Dedifferentiated amniotic fluid mesenchymal stem cell (primary cell): ENCODE data around the gene TUBA4A.
"Not testable (repeated sequence)": the region's sequence is repeated elsewhere in the genome, so short reads cannot be mapped to it uniquely, and the experiment has no call there.

Experiments used
- DNase-seq: peaks from one replicate; pipeline ENCODE4 v3.0.0-alpha.2; 2016; ENCODE audit errors: extremely low spot score

Gene TUBA4A

DNA sequence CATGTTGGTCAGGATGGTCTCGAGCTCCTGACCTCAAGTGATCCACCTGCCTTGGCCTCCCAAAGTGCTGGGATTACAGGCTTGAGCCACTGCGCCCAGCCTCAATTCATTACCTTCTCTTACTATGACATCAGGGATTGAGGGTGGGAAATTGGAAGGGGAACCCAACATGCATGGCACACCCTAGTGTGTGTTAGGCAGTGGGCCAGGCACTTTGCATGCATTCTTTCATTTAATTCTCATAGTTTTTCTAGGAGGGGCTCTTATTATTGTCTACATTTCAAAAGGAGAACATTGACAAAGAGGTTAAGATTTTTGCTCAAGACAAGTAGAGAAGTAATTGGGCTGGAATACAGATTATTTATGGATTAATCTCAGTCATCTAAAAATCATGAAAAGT, 14.6 kb upstream of the TUBA4A start:
- no peak for DNase-seq

DNA sequence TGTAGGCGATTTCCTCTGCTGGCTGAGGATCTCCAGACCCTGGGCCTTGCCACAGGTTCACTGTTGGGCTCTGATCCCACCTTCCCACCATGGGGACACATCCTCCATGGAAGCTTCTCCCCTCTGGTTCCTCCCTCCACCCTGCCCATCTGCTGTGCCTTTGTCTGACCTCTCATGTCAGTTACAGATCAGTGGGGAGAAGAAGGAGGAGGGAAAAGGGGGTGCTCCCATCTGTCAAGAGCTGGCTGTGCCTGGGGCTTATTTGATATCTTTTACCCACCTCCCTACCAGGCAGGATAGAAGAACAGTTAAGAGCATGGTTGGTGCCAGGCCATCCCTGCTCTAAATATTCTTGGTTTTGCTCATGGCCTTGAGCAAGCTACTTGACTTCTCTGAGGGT, 13.2 kb upstream of the TUBA4A start:
- no peak for DNase-seq

DNA sequence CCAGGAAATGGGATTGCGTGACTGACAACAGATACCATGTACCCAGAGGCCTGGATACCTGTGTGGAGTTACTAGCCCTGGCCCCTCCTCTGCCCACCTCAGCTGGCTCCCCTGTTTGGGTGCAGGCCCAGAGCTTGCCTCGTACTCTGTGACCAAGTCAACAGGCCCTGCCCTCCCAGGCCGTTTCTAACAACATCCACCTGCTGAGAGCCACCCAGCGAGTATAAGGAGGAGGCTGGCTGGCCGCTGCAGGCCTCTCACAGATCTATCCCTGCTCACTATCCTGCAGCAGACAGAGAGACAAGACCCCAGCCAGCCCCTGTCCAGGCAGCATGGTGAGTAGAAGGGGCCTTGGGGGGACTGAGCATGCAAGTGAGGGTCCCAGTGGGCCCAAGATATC, 12.5 kb upstream of the TUBA4A start:
- DNase-seq: no peak

DNA sequence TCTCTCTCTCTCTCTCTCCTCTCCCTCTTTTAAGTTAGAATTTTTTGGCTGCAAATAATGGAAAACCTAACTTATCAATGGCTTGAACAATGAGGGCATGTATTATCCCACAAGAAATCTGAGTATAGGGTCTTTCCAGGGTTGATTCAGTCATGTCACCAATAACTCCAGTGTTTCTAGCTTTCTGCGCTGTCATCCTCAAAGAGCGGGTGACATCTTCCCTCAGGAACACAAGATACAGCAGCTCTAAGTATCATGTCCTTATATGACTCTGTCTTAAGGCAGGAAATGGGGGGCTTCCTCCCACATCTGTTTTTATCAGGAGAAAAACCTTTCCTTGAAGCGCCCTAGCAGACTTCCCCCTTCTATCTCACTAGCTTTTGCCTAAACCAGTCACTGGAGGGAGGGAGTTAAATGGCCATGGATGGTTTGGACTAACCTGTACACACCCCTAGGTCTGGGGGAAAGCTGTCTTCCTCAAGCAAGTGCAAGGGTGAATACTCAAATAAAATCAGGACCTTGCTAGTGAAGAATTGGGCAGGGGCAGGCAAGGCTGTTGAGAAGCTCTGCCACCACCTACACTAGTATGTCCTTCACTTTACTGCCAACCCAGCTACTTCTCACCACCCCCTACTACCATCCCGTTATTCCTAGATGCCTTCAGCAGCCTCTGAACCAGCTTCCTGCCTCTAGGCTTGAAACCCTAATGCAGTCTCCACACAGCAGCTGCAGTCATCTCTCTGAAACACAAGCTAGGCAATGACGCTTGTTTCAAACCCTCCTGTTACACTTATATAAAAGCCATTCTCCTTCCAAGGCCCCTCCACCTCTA, 7.5 kb upstream of the TUBA4A start:
- no peak for DNase-seq

DNA sequence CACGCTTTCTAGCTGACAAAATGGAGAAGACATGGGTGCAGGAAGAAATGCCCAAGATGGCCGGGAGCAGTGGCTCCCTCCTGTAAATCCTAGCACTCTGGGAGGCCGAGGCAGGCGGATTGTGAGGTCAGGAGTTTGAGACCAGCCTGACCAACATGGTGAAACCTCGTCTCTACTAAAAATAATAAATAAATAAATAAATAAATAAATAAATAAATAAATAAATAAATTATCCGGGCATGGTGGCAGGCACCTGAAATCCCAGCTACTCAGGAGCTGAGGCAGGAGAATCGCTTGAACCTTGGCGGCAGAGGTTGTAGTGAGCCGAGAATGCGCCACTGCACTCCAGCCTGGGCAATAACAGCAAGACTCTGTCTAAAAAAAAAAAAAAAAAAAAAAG, 5.2 kb upstream of the TUBA4A start:
- not testable (repeated sequence) for DNase-seq

DNA sequence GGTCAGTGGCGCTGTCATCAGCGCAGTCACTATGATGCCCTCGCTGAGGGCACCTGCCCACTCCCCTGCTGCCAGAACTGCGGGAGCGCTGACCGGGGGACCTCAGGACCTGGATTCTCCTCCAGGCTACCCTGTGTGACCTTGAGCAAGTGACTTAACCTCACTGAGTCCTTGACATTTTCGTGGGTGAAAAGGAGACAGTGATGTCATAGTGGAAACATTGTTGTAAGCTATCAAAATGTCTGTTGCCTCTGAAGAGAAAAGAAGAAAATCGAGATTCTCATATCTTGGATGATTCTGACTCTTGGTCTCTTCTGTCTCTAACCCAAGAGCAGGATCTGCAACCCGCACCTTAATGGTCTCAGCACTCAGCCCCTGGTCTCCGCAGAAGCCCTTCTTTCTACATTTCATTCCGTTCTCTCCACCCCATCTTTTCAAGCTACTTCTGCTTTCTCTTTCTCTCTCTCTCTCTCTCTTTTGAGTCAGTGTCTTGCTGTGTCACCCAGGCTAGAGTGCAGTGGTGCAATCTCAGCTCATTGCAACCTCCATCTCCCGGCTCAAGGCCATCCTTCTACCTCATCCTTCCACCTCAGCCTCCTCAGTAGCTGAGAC, 978 bp upstream of the TUBA4A start:
- no peak for DNase-seq

DNA sequence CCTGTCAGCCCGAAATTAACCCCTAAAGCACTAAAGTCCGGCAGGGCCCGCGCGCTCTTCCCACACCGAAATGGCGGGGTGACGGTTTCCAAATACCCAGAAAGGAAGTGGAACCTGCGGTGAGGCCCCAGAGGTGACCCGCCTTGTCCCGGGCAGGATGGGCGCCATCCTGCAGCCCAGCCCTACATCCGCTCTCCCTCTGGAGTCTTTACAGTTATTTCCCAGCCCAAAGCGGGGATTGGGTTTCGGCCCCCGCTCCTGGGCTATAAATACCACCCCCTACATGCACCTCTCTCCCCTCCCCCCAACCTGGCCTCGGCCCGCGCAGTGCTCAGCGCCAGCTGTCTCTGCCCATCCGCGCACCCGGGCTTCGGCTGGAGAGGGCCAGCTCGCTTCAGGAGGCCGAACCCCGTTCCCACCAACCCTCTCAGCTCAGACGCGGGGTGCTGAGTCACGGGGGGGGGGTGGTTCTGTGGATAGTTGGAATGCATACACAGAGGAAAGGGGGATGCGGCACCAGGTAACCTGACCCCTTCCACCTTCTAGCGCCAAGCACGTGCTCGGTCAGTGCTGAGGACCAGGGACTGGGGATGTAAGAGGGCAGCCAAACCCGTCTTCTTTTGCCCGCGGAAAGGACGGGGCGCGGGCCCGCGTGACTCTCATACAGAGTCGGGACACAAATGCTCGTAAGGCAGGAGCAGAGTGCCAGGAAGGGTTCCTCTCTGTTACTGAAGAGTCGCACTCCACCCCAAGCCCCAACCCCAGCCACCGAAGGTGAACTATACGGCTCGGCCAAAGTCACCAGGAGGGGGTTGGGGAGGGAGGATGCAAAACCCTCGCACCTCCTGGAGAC, 592 bp downstream of the TUBA4A start, which contains the start of gene TUBA4B:
TSS of gene TUBA4B (plus strand) at position 344 of the 853 bp plus-strand sequence. CDS start at position 509, 165 bp downstream.
- DNase-seq: no peak

DNA sequence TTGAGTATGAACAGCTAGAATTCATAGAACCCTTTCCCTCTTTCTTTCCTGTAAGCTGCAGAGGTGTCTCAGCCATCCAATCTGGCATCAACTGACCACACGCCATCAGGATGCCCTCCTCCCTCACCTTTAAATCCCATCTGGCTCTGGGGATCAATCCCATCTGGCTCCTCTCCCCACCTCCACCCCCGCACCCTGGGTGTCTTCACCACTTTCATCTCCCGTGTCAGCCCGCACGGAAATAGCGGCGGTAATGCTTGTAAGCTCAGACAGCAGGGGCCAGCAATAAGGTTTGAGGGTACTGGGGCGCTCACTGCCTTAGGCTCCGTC, 1.2 kb downstream of the TUBA4A start:
- DNase-seq: no peak

DNA sequence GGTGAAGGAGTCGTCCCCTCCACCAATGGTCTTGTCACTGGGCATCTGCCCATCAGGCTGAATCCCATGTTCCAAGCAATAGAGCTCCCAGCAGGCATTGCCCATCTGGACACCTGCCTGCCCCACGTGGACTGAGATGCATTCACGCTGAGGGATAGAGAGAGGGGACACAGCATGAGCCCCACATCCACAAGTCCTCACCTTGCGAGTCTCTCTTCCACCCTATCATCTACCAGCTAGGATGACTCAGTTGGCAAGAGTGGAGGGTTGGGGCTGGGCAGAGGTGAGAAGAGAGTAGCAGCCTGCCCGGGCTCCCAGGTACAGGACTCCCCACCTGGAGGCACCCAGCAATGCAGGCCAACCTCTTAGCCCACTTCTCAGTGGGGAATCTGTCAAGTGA, 1.6 kb downstream of the TUBA4A start:
- DNase-seq: no peak

DNA sequence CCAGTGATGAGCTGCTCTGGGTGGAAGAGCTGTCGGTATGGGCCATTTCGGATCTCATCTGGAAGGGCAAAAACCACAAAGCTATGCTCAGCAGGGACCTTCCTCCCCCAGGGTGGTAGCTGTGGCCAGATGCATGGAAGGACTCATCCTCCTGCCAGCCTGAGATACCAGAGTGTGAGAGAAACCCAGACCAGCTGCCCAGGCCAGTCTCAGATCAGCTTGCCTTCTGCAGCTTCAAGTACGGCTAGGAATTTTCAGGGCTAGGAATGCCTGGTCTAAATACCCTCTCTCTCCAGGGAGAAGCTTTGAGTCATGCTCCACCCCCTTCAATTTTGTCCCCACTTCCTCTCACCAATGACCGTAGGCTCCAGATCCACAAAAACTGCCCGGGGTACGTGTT, 2.1 kb downstream of the TUBA4A start:
- DNase-seq: no peak

DNA sequence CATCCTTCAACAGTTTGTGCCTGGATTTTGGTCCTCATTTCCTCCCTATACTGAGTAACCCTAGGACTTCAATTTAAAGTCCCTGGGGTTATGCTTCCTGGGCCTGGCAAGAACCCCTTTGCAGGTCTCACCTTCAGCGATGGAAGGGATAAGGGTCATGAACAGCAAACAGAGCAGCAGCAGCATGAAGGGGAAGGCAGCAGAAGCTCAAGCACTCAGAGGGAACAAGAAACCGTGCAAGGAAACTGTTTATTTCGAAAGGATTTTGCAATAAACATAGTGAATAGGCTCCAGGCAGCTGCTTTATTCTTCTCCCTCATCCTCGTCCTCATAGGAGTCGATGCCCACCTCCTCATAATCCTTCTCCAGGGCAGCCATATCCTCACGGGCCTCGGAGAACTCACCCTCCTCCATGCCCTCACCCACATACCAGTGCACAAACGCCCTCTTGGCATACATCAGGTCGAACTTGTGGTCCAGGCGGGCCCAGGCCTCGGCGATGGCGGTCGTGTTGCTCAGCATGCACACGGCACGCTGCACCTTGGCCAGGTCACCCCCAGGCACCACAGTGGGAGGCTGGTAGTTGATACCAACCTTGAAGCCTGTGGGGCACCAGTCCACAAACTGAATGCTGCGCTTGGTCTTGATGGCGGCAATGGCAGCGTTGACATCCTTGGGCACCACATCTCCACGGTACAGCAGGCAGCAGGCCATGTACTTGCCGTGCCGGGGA, 3.5 kb downstream of the TUBA4A start:
- DNase-seq: no peak

DNA sequence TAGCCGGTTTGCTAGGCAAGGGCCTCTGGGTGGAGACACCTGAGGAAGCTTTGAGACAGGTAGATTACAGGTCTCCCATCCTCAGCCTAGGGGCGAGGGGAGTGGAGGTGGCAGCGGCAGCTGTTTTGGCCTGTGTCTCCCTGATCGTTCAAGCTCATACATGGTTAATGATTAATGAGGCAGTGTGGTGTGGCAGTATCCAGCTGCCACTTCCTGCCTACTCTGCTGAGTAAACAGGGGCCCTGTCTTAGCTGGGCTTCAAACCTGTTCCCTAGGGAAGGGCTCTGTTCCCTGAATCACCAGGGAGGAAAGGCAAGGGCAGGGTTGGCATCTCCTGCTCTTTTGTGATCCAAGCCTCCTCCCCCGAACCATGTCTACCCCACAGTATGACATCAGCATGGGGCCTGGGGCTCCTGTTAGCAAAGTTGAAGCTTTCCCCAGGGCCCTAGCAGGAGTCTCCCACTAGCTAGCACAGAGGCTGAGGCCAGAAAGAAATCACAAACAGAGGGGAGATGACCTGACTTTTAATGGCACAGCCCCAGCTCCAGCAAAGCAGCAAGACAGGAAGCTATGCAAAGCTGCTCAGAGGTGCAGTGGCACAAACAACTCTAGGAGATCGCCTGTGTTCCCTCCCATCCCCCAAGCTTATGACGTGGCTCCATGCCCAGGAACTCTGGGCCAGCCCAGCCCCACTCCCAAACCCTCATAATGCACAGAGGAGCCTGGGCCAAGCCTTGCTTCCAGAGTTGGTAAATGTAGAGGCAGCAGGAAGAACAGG, 4.3 kb downstream of the TUBA4A start:
- DNase-seq: peak; percentile 68

DNA sequence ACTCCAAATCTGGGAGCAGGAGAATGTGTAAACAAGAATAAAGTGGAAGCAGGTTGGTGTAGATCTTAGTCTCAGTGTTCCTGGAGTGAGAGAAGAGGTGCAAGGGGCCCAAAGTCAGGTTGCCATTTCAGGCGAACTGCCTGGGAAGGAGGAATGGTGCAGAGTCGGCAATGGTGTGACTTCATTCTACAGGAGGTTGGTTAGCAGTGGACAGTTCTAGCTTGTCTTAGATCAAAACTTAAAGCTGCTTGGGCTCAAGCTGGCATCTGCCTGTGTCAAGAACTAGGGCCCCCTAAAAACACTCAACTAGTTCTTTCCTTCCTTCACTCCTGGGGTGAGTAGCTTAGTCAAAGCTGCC, 4.9 kb downstream of the TUBA4A start:
- DNase-seq: no peak

DNA sequence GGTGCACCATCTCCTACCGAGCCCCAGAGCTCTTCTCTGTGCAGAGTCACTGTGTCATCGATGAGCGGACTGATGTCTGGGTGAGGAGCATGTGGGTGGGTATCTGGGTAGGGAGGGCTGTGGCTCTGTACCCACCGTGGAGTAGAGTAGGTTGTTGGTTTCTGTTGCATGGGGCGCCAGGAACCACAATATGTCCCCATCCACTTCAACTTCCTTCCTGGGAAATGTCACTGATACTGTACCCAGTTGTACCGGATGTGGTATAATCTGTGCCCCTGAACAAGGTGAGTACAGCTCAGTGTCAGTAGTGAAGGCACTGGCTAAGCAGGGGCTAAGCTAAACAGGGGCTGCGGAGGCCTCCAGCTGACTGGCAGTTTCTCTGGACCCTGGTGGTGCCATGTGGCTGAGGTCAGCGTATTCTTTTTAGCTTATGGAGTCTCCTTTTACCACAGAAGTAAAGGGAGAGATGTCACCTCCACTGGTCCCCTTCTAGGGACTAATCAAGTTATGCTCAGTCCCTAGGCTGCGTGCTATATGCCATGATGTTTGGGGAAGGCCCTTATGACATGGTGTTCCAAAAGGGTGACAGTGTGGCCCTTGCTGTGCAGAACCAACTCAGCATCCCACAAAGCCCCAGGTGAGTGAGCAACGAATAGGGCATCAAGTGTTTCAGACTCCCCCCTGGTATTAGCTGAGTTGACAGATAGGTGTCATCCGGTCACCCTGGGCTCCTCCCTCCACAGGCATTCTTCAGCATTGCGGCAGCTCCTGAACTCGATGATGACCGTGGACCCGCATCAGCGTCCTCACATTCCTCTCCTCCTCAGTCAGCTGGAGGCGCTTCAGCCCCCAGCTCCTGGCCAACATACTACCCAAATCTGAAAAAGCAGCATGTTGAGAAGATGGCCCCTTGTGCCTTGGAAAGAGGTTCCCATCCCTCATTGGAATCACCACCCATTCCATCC, 5.8 kb downstream of the TUBA4A start:
- no peak for DNase-seq

DNA sequence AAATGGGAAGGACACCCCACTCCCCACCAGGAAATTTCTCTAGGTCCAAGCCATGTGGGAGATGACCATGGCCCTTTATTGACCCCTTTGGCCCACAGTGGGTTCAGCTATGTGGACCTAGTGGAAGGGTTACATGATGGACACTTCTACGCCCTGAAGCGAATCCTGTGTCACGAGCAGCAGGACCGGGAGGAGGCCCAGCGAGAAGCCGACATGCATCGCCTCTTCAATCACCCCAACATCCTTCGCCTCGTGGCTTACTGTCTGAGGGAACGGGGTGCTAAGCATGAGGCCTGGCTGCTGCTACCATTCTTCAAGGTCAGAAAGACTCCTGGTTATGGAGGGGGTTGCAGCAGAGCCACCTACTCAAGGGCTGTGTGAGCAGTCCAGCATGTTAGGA, 7.2 kb downstream of the TUBA4A start:
- DNase-seq: no peak

DNA sequence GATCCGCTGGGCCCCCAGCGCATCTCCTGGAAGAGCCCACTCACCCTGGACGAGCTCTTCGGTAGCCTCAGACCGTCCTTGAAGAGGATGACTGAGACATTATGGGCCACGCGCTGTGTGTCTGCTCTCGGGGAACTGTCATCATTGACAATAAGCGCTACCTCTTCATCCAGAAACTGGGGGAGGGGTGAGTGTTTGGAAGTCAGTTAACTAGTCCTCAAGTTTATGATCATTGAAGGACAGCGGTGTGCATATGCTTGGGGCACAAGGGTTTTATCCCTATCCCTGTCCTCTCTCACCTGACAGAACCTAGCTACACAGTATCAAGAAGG, 7.9 kb downstream of the TUBA4A start:
- DNase-seq: no peak

DNA sequence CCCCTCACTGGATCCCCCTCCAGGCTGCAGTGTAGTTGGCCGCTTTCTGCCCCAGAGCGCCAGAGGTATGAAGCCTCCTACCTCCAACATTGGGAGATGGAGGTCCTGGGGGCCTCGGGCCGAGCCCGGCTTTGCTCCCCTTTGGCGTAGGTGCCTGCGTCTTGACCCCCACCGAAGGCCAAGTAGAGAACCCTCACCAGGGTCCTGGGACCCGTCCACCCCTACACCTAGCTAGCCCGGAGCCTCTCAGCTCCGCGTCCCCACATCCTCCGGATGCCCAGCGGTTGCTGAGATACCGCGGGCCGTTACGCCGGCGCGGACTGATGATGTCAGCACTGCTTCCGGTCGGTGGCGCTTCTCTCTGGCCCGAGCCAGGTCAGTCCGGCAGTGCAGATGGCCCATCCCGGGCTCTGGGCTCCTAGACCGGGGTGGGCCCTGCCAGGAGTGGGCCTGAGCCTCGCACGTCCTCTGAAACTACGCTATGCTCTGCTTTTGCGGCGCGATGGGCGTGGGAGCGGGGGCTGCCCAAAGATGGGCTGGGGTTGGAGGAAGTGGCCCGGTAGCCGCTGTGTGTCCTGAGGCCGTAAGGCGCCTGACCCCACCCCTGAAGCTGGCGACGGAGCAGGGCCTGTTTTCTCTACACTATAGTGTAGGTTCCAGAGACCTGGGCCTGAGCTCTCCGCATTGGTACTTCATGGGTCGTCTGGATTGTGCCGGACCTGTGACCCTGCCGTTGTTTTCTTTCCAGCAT, 8.4 kb downstream of the TUBA4A start, which contains the start of the genes GLB1L and STK16:
TSS of gene GLB1L (minus strand) at position 297 of the 751 bp plus-strand sequence. CDS start 1,871 bp downstream, outside the sequence.
TSS of gene STK16 (plus strand) at position 332 of the 751 bp plus-strand sequence. CDS start 521 bp downstream, outside the sequence.
- peak; percentile 93 for DNase-seq

DNA sequence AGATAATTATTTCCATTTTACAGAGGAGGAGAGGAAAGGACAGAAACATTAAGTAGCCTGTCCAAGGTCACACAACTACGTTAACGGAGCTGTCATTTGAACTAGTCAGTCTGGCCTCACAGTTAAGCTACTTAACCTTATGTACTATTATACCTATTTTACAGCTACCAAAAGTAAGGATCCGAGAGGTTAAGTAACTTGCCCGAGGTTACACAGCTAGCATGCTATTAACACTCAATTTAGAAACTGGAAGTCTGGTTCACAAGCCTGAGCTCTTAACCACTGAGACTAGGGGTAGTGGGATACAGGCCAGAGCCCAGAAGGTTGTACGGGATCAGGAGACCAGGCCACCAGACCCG, 8.9 kb downstream of the TUBA4A start:
- DNase-seq: no peak

DNA sequence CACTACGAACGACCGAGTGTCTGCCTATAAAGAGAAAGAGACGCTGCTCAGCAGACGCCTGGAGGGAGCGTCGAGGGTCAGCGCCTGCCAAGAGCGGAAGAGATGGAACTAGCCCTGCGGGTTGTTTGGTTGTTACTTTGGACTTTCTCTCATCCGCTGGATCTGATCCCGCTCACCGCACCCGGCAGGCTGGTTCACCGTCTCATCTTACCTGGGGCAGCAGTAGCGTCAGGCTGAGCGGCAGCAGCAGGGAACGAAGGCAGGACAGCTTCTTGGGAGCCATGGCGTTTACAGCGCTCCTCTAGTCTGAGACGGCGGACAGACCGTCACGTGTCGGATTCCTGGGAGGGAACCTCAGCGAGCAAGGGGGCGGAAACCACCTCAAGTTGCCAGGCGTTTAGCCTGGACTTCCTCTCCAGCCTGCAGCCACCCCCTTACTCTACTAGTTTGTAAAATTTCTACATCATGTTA, 10.4 kb downstream of the TUBA4A start:
- DNase-seq: no peak
